A673 (cell line): ENCODE measurements around the gene AKAP6.

Source experiments
- EZH2 ChIP-seq: fragments of 200-600 bp; sonication (generic); IDR thresholded peaks from 2 replicates; pipeline ENCODE4 v1.6.1; 2017; ENCODE audit warnings: borderline replicate concordance, low read depth, mild to moderate bottlenecking, mixed read lengths, antibody characterized with exemption, low read length; ENCODE audit not compliant: poor library complexity, severe bottlenecking
- TF ChIP-seq, protein P1 (sequence below): fragments of 300-800, 200-600 bp; sonication (generic); conservative IDR thresholded peaks from 2 replicates; pipeline ENCODE4 v1.5.1; 2017; ENCODE audit warnings: low read depth, mild to moderate bottlenecking, antibody characterized with exemption, low read length, moderate library complexity, mixed read lengths

DNA sequence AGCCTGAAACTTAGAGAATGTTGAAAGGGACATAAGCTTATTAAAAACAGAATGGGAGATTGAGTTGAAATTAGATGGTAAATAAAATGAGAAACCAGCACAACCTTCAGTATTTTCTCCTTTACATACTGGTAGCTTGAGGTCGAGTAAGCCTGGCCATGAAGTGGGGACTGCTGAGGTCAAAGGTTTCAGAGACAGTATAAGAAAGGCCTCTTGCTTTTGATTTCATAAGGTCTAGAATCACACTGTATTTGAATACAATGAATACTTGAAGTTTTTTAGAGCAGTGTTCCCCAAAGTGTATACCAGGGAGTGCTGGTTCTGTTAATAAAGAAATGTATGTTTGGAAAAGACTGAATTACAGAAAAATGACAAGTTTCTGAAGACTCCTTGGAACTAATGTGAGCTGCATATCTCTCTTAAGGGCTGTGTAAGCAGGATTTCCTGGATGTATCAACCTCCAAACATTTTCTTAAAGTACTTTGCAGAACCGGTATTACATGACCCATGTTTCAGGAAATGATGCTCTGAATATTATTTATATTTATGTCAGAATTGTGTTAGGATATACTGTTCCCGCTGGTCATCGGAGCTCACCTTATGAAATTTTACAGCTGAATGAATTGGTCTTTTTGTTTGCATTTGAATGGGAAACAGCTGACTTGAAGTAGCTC, 85.0 kb downstream of the AKAP6 start:
- TF ChIP-seq, protein P1, sequence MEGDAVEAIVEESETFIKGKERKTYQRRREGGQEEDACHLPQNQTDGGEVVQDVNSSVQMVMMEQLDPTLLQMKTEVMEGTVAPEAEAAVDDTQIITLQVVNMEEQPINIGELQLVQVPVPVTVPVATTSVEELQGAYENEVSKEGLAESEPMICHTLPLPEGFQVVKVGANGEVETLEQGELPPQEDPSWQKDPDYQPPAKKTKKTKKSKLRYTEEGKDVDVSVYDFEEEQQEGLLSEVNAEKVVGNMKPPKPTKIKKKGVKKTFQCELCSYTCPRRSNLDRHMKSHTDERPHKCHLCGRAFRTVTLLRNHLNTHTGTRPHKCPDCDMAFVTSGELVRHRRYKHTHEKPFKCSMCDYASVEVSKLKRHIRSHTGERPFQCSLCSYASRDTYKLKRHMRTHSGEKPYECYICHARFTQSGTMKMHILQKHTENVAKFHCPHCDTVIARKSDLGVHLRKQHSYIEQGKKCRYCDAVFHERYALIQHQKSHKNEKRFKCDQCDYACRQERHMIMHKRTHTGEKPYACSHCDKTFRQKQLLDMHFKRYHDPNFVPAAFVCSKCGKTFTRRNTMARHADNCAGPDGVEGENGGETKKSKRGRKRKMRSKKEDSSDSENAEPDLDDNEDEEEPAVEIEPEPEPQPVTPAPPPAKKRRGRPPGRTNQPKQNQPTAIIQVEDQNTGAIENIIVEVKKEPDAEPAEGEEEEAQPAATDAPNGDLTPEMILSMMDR, result no peak
- TF ChIP-seq EZH2, result no peak
